ENCODE measurements around the gene TMEM273. TPM values are rescaled to one million over a fixed set of nuclear protein-coding genes. Genes with fewer than 3 reads are reported as not detected.

TMEM273 gene
- total and polyA plus RNA-seq, 9 donors = 1.5 to 25.2 (median 5.0) TPM

DNA sequence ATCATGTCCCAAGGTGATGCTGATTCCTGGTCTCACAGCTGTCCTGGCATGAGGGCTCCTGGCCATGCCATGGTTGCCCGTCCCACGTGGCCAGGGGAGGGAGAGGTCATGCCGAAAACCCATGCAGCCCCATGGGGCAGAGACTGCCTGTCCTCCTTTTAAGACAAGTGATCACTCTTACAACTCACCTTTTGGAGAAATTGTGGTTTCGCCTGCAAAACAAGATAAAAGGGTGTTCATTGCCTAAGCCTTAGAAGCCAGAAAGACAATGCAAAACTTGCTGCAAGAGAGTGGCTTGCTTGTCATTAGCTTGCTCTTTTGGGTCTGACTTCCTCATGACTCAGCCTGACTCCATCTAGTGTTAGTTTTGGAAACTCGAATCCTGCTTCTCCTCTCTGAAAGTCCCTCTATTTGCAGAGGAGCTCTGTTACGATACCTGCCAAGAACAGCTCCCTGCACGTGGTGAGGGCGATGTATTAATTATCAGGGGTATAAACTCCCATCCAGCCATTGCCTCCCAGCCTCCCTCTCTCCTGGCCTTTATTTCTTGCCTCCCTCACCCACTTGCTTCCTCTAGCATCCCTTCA is 26.7 kb downstream of the TMEM273 start:
- no peak overlapping the region for H3K27ac ChIP-seq
- TF ChIP-seq, protein P1, sequence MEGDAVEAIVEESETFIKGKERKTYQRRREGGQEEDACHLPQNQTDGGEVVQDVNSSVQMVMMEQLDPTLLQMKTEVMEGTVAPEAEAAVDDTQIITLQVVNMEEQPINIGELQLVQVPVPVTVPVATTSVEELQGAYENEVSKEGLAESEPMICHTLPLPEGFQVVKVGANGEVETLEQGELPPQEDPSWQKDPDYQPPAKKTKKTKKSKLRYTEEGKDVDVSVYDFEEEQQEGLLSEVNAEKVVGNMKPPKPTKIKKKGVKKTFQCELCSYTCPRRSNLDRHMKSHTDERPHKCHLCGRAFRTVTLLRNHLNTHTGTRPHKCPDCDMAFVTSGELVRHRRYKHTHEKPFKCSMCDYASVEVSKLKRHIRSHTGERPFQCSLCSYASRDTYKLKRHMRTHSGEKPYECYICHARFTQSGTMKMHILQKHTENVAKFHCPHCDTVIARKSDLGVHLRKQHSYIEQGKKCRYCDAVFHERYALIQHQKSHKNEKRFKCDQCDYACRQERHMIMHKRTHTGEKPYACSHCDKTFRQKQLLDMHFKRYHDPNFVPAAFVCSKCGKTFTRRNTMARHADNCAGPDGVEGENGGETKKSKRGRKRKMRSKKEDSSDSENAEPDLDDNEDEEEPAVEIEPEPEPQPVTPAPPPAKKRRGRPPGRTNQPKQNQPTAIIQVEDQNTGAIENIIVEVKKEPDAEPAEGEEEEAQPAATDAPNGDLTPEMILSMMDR (IDR thresholded peaks at IDR 0.05) = peak in 1 of 3 donors; percentile 26
- TF ChIP-seq POLR2A (IDR thresholded peaks at IDR 0.05) = no peak
- no peak overlapping the region for H3K4me3 ChIP-seq
- WGBS, 3 donors = 41 to 48% (median 42%) methylated on average over 8 of the region's 8 CpGs
- H3K36me3 ChIP-seq = no peaks in the 10 kb centered on the region
- no peaks in the 10 kb centered on the region for H3K27me3 ChIP-seq
- no peak for DNase-seq
- intact Hi-C loops (cut with DNase I) = loop anchor here in 2 of 4 donors (5.0 kb wide), 1 partner anchor 179 kb away; no protein-coding TSS in a partner anchor
- no peaks in the 10 kb centered on the region for H3K9me3 ChIP-seq
- H3K4me1 ChIP-seq (ENCODE audit: insufficient read depth) = no peaks in the 10 kb centered on the region

DNA sequence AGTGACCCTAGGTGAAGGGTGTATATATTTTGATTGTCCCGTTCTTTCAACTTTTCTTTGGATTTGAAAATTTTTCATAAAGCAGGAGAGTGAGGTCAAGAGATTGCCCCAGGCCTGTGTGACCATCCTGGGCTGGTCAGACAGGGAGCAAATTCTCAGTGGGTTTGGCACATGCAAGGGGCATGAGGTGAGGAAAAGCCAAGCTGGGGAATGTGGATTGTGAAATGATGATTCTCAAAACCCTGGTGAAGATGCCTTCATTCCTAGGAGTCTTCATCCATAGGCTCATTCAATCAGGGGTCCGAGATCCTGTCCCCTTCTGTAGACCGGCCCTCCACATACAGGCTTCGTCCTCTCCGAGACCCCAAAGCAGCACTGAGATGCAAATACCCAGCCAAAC is 27.4 kb downstream of the TMEM273 start:
- H3K27me3 ChIP-seq = no peaks in the 10 kb centered on the region
- H3K9me3 ChIP-seq = no peaks in the 10 kb centered on the region
- no peak overlapping the region for H3K27ac ChIP-seq
- intact Hi-C loops (cut with DNase I) = loop anchor here in 2 of 4 donors (5.0 kb wide), 1 partner anchor 179 kb away; no protein-coding TSS in a partner anchor
- DNase-seq = no peak
- no peaks in the 10 kb centered on the region for H3K4me1 ChIP-seq (ENCODE audit: insufficient read depth)
- TF ChIP-seq EP300 (IDR thresholded peaks at IDR 0.05) (no peak), POLR2A (IDR thresholded peaks at IDR 0.05) (no peak)
- TF ChIP-seq, protein P1 (IDR thresholded peaks at IDR 0.05) = no peak
- WGBS, 3 donors = 96 to 98% (median 98%) methylated on average over 5 of the region's 5 CpGs
- H3K4me3 ChIP-seq = no peak overlapping the region
- H3K36me3 ChIP-seq = no peaks in the 10 kb centered on the region

DNA sequence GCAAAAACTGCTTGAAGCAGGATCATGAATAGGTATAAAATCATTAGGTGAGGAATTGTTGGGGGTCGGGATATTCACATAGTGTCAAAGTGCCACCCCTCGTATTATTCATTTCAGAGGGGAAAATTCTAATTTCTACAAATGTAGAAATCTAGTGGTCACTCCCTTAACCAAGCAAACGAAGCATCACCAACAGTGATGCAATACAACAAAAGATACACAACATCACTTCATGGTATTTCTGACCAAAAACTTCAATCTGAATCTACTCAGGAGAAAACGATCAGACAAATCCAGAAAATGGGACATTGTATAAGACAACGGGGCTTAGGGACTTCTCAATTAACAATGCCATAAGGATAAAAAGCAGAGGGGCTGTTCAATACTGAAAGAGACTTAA is 28.1 kb downstream of the TMEM273 start:
- Histone ChIP-seq H3K36me3 (no peaks in the 10 kb centered on the region), H3K27ac (no peak overlapping the region), H3K4me3 (no peak overlapping the region), H3K9me3 (no peaks in the 10 kb centered on the region), H3K27me3 (no peaks in the 10 kb centered on the region), H3K4me1 (ENCODE audit: insufficient read depth) (no peaks in the 10 kb centered on the region)
- TF ChIP-seq POLR2A (IDR thresholded peaks at IDR 0.05) (no peak), EP300 (IDR thresholded peaks at IDR 0.05) (no peak)
- TF ChIP-seq, protein P1 (IDR thresholded peaks at IDR 0.05) = no peak
- intact Hi-C loops (cut with DNase I) = loop anchor here in 2 of 4 donors (5.0 kb wide), 1 partner anchor 178 kb away; no protein-coding TSS in a partner anchor
- DNase-seq = no peak
- 93 to 97% (median 97%) methylated on average over 5 of the region's 5 CpGs for WGBS, 3 donors

DNA sequence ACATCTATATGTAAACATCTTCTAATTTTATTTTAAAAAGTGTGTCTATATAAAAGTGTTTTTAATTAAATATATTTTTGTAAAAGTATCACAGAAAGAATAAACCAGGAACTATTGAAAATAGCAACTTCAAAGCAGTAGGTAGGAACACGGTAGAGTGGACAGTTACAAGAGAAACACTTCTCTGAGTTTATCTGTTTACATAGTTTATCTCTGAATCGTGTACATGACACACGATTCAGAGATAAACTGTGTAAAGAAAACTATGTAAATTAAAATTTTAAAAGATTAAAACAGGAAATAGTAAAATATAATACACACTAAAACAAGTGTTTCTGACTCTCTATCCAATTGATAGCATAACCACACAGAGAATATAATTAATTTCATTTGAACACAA is 29.3 kb downstream of the TMEM273 start:
- WGBS, 3 donors = 11 to 38% (median 22%) methylated on average over 3 of the region's 3 CpGs
- no peak for DNase-seq
- H3K4me1 ChIP-seq (ENCODE audit: insufficient read depth) = no peaks in the 10 kb centered on the region
- H3K4me3 ChIP-seq = no peak overlapping the region
- H3K27me3 ChIP-seq = no peaks in the 10 kb centered on the region
- no peaks in the 10 kb centered on the region for H3K36me3 ChIP-seq
- H3K9me3 ChIP-seq = no peaks in the 10 kb centered on the region
- intact Hi-C loops (cut with DNase I) = loop anchor here in 1 of 4 donors (5.0 kb wide), 1 partner anchor 177 kb away; no protein-coding TSS in a partner anchor
- no peak for TF ChIP-seq POLR2A (IDR thresholded peaks at IDR 0.05)
- TF ChIP-seq, protein P1 (IDR thresholded peaks at IDR 0.05) = no peak
- no peak for TF ChIP-seq EP300 (IDR thresholded peaks at IDR 0.05)
- no peak overlapping the region for H3K27ac ChIP-seq

Measured in ovary (tissue), 9 donors.